Lower leg skin (tissue), 3 donors: ENCODE results near the gene SYNE2.

Source experiments
- CTCF ChIP-seq, 3 donors: fragments of 450-650 bp; IDR thresholded peaks; one replicate each; pipeline ENCODE4 v1.5.1; 2016; ENCODE audit warnings: antibody characterized with exemption in 3 of 3, mild to moderate bottlenecking in 3 of 3, moderate library complexity in 2 of 3
- POLR2A ChIP-seq, 2 donors: fragments of 450-650 bp; IDR thresholded peaks; one replicate each; pipeline ENCODE4 v1.6.1; 2016 to 2017; ENCODE audit warnings: antibody characterized with exemption in 2 of 2, mild to moderate bottlenecking in 1 of 2, moderate library complexity in 1 of 2

GRCh38 chr14:63908667-63909264 is 56.0 kb downstream of the SYNE2 start:
- TF ChIP-seq CTCF (IDR thresholded peaks at IDR 0.05) (no peak), POLR2A (IDR thresholded peaks at IDR 0.05) (no peak)
